DOHH2 (cell line): ENCODE data around the gene NPIPA5.

Experiments
- CTCF ChIP-seq: fragments of 200-600 bp; sonication (generic); IDR thresholded peaks from one replicate; pipeline ENCODE4 v1.5.1; 2014; ENCODE audit warnings: antibody characterized with exemption, mild to moderate bottlenecking, low read depth, low read length; ENCODE audit not compliant: poor library complexity, severe bottlenecking
- EZH2phosphoT487 ChIP-seq: fragments of 200-600 bp; sonication (generic); IDR thresholded peaks from 2 replicates; pipeline ENCODE4 v1.6.1; 2017; ENCODE audit warnings: borderline replicate concordance, mild to moderate bottlenecking, antibody characterized with exemption, low read length, moderate library complexity, mixed read lengths

GRCh38 chr16:15399317-15399716, 21.2 kb upstream of the NPIPA5 start:
- TF ChIP-seq CTCF = no peak
- no peak for TF ChIP-seq EZH2phosphoT487
